Hepatocyte (in vitro differentiated cells): ENCODE data around the gene UBE2Q1. TPM values are rescaled to one million over a fixed set of nuclear protein-coding genes. Genes with fewer than 3 reads are reported as not detected.

Source experiments
- DNase-seq: peaks from one replicate; pipeline ENCODE4 v3.0.0-alpha.2; 2016; ENCODE audit warnings: low spot score
- H2AFZ ChIP-seq: fragments of 200-600 bp; sonication (generic); 2 replicates; pipeline ENCODE4 v1.6.0; 2016; ENCODE audit warnings: antibody characterized with exemption, mild to moderate bottlenecking
- H3K27ac ChIP-seq: fragments of 200-600 bp; sonication (generic); 2 replicates; pipeline ENCODE4 v1.5.1; 2016; ENCODE audit warnings: mild to moderate bottlenecking
- H3K27me3 ChIP-seq: fragments of 200-600 bp; sonication (generic); 2 replicates; pipeline ENCODE4 v1.6.1; 2016
- H3K36me3 ChIP-seq: fragments of 200-600 bp; sonication (generic); replicated peaks from 2 replicates; pipeline ENCODE4 v1.5.1; 2016; ENCODE audit warnings: low read depth; ENCODE audit not compliant: insufficient read depth
- H3K4me1 ChIP-seq: fragments of 200-600 bp; sonication (generic); 2 replicates; pipeline ENCODE4 v1.5.1; 2016; ENCODE audit warnings: mild to moderate bottlenecking, moderate library complexity; ENCODE audit not compliant: insufficient read depth
- H3K4me2 ChIP-seq: fragments of 200-600 bp; sonication (generic); 2 replicates; pipeline ENCODE4 v1.6.0; 2016
- H3K4me3 ChIP-seq: fragments of 200-600 bp; sonication (generic); 2 replicates; pipeline ENCODE4 v1.5.1; 2016; ENCODE audit warnings: mild to moderate bottlenecking
- H3K79me2 ChIP-seq: fragments of 200-600 bp; sonication (generic); 2 replicates; pipeline ENCODE4 v1.6.0; 2017; ENCODE audit warnings: mild to moderate bottlenecking
- H3K9me2 ChIP-seq: fragments of 200-600 bp; sonication (generic); replicated peaks from 2 replicates; pipeline ENCODE4 v1.6.0; 2017; ENCODE audit warnings: mild to moderate bottlenecking; ENCODE audit not compliant: insufficient read depth
- H3K9me3 ChIP-seq: fragments of 200-600 bp; sonication (generic); 2 replicates; pipeline ENCODE4 v1.5.1; 2016; ENCODE audit warnings: low read depth, mild to moderate bottlenecking
- H4K20me1 ChIP-seq: fragments of 200-600 bp; sonication (generic); 2 replicates; pipeline ENCODE4 v1.6.0; 2016; ENCODE audit warnings: mild to moderate bottlenecking; ENCODE audit not compliant: insufficient read depth, poor library complexity, severe bottlenecking
- EZH2 ChIP-seq: fragments of 200-600 bp; sonication (generic); IDR thresholded peaks from 2 replicates; pipeline ENCODE4 v1.6.1; 2016; ENCODE audit warnings: antibody characterized with exemption, mild to moderate bottlenecking, borderline replicate concordance
- EZH2phosphoT487 ChIP-seq: fragments of 200-600 bp; sonication (generic); IDR thresholded peaks from one replicate; pipeline ENCODE4 v1.6.1; 2018; ENCODE audit warnings: antibody characterized with exemption, mild to moderate bottlenecking, low read depth, moderate library complexity; ENCODE audit not compliant: unreplicated experiment, severe bottlenecking
- WGBS: methylation state at CpG from one replicate; pipeline ENCODE4 v1.1.6; 2016; ENCODE audit warnings: low lambda C conversion rate; ENCODE audit errors: missing lambda C conversion rate; 5-methylcytosine and 5-hydroxymethylcytosine counted together
- polyA plus RNA-seq: library from polyadenylated mRNA; unstranded; fragments of >200 nt; fragmentation: Nextera tagmentation; extraction: Ambion mirVana; gene quantifications from 2 replicates; pipeline ENCODE4 v1.2.1, GENCODE V29; 2016
- total RNA-seq: library from RNA; depleted of rRNA; stranded (reverse); fragments of >200 nt; gene quantifications from 2 replicates; pipeline ENCODE4 v1.2.3, GENCODE V29; 2014
- TF ChIP-seq, protein P1 (sequence below): fragments of 200-600 bp; sonication (generic); IDR thresholded peaks from 2 replicates; pipeline ENCODE4 v1.5.1; 2016; ENCODE audit warnings: antibody characterized with exemption, mild to moderate bottlenecking; ENCODE audit not compliant: poor library complexity

The UBE2Q1 gene
- total and polyA plus RNA-seq, 2 experiments from 2014 or later = 46.9 to 60.3 TPM

DNA sequence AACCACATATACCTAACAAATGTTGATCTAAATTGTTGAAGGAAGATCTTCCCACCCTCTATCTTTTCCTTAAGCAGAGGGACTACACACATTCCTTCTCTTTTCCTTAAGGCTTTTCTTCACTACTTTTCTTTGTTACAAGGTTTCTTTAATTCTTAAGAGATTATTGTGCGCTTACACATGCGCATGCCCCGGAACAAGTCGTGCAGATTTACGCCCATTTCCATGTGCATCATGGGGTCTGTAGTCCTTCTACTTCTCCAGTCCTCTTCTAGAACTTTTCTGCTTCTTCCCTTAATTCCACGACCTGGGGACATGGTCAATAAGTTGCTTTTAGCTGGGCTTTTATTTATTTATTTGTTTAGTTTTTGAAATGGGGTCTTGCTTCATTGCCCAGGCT is 7.4 kb upstream of the UBE2Q1 start:
- Histone ChIP-seq H4K20me1 (no peaks in the 10 kb centered on the region), H2AFZ (no peak overlapping the region), H3K9me2 (no peaks in the 10 kb centered on the region), H3K4me3 (no peak overlapping the region), H3K36me3 (no peaks in the 10 kb centered on the region), H3K4me1 (no peaks in the 10 kb centered on the region), H3K4me2 (no peak overlapping the region), H3K27me3 (peaks cover 26% of the 10 kb centered on the region), H3K79me2 (no peaks in the 10 kb centered on the region), H3K27ac (no peak overlapping the region), H3K9me3 (no peaks in the 10 kb centered on the region)
- 93% methylated on average over 6 of the region's 6 CpGs for WGBS
- TF ChIP-seq, protein P1, sequence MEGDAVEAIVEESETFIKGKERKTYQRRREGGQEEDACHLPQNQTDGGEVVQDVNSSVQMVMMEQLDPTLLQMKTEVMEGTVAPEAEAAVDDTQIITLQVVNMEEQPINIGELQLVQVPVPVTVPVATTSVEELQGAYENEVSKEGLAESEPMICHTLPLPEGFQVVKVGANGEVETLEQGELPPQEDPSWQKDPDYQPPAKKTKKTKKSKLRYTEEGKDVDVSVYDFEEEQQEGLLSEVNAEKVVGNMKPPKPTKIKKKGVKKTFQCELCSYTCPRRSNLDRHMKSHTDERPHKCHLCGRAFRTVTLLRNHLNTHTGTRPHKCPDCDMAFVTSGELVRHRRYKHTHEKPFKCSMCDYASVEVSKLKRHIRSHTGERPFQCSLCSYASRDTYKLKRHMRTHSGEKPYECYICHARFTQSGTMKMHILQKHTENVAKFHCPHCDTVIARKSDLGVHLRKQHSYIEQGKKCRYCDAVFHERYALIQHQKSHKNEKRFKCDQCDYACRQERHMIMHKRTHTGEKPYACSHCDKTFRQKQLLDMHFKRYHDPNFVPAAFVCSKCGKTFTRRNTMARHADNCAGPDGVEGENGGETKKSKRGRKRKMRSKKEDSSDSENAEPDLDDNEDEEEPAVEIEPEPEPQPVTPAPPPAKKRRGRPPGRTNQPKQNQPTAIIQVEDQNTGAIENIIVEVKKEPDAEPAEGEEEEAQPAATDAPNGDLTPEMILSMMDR = no peak
- TF ChIP-seq EZH2phosphoT487 = no peak
- no peak for TF ChIP-seq EZH2
- DNase-seq = no peak

GRCh38 chr1:154559466-154560044 is 1.1 kb upstream of the UBE2Q1 start:
- Histone ChIP-seq H3K27me3 (no peaks in the 10 kb centered on the region), H3K4me2 (peak overlapping the region; percentile 88), H4K20me1 (peaks cover 19% of the 10 kb centered on the region), H3K4me3 (peak overlapping the region; percentile 37), H3K27ac (peak overlapping the region; percentile 95), H3K9me3 (no peaks in the 10 kb centered on the region), H2AFZ (peak overlapping the region; percentile 87), H3K79me2 (peaks cover 36% of the 10 kb centered on the region), H3K9me2 (no peaks in the 10 kb centered on the region), H3K36me3 (peaks cover 3% of the 10 kb centered on the region), H3K4me1 (peaks cover 8% of the 10 kb centered on the region)
- no peak for TF ChIP-seq EZH2phosphoT487
- no peak for TF ChIP-seq EZH2
- TF ChIP-seq, protein P1 = peak; percentile 95
- DNase-seq = peak; percentile 94
- 11% methylated on average over 13 of the region's 13 CpGs for WGBS

- Histone ChIP-seq H3K4me3 (peak overlapping the region; percentile 37), H4K20me1 (peaks cover 19% of the 10 kb centered on the region), H3K9me3 (no peaks in the 10 kb centered on the region), H3K4me2 (peak overlapping the region; percentile 88), H3K79me2 (peaks cover 39% of the 10 kb centered on the region), H3K36me3 (peaks cover 3% of the 10 kb centered on the region), H3K9me2 (no peaks in the 10 kb centered on the region), H2AFZ (peak overlapping the region; percentile 87), H3K27me3 (no peaks in the 10 kb centered on the region), H3K4me1 (peaks cover 8% of the 10 kb centered on the region), H3K27ac (peak overlapping the region; percentile 95)
- TF ChIP-seq EZH2phosphoT487 (no peak), EZH2 (no peak)
- TF ChIP-seq, protein P1 = no peak
- 4% methylated on average over 35 of the region's 57 CpGs for WGBS
- DNase-seq = peak; percentile 99
Measured at GRCh38 chr1:154558720-154559465, 431 bp upstream of the UBE2Q1 start.
